Kidney epithelial cell (primary cell): ENCODE data around the gene PIP4K2B. TPM values are rescaled to one million over a fixed set of nuclear protein-coding genes. Genes with fewer than 3 reads are reported as not detected.

Experiments
- DNase-seq: peaks from one replicate; pipeline ENCODE4 v3.0.0-alpha.2; 2010; ENCODE audit warnings: low read depth
- H3K27me3 ChIP-seq: 2 replicates; pipeline ENCODE4 v1.6.0; 2011; ENCODE audit warnings: low read length; ENCODE audit not compliant: control insufficient read depth, insufficient read depth
- H3K36me3 ChIP-seq: 2 replicates; pipeline ENCODE4 v1.5.1; 2011; ENCODE audit warnings: low read length; ENCODE audit not compliant: control insufficient read depth, insufficient read depth
- H3K4me3 ChIP-seq: 2 replicates; pipeline ENCODE4 v1.5.1; 2011; ENCODE audit warnings: low read depth, mild to moderate bottlenecking, control low read depth, low read length
- total RNA-seq: library from RNA; depleted of rRNA; stranded (reverse); fragments of >200 nt; gene quantifications from 2 replicates; pipeline ENCODE4 v1.2.3, GENCODE V29; 2015
- TF ChIP-seq, protein P1 (sequence below): IDR thresholded peaks from 2 replicates; pipeline ENCODE4 v1.5.1; 2011; ENCODE audit warnings: mild to moderate bottlenecking, moderate library complexity, low read length, control low read depth, inconsistent platforms; ENCODE audit not compliant: insufficient read depth, poor library complexity, severe bottlenecking

The PIP4K2B gene
- total RNA-seq, 1 donor from 2014 or later = 34.8 TPM

DNA sequence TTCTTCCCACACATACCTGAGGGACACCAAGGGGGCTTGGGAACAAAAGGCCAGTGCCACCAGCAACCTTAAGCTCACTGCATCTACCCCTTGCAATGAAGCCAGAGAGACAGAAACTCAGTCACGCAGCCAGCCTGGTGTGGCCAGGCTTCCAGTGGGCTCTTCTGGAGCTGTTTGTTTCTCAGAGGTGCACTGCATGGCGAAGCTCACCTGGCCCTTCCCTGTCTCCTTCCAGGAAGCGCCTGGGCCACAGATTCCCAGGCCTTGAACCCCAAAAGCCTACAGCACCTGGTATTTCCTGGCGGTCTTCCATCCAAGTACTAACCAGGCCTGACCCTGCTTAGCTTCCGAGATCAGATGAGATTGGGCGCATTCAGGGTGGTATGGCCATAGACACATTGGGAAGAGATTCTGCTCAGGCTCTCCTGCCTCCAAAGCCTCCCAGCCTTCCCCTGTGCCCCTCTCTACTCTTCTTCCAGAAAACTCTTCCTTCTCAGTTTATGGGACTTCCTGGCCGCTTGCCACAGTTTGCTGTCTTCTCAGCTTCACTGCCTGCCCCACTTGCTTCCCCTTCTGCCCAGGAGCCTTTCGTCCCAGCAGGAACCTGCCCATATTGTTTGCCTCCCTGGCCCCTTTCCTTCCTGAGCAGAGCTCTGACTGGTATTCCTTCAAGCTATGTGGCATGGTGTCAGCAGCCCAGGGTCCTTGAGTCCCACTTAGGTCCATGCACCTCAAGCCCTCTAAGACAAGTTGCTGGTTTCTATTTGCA, 67.6 kb downstream of the PIP4K2B start:
- DNase-seq = no peak
- Histone ChIP-seq H3K4me3 (no peak overlapping the region), H3K36me3 (peaks cover 1% of the 10 kb centered on the region), H3K27me3 (no peaks in the 10 kb centered on the region)
- TF ChIP-seq, protein P1, sequence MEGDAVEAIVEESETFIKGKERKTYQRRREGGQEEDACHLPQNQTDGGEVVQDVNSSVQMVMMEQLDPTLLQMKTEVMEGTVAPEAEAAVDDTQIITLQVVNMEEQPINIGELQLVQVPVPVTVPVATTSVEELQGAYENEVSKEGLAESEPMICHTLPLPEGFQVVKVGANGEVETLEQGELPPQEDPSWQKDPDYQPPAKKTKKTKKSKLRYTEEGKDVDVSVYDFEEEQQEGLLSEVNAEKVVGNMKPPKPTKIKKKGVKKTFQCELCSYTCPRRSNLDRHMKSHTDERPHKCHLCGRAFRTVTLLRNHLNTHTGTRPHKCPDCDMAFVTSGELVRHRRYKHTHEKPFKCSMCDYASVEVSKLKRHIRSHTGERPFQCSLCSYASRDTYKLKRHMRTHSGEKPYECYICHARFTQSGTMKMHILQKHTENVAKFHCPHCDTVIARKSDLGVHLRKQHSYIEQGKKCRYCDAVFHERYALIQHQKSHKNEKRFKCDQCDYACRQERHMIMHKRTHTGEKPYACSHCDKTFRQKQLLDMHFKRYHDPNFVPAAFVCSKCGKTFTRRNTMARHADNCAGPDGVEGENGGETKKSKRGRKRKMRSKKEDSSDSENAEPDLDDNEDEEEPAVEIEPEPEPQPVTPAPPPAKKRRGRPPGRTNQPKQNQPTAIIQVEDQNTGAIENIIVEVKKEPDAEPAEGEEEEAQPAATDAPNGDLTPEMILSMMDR = no peak

- no peaks in the 10 kb centered on the region for H3K27me3 ChIP-seq
- peak overlapping the region; percentile 53 for H3K4me3 ChIP-seq
- DNase-seq = no peak
- TF ChIP-seq, protein P1 = no peak
- peaks cover 1% of the 10 kb centered on the region for H3K36me3 ChIP-seq
Measured at GRCh38 chr17:38730526-38731379, 68.6 kb downstream of the PIP4K2B start.

DNA sequence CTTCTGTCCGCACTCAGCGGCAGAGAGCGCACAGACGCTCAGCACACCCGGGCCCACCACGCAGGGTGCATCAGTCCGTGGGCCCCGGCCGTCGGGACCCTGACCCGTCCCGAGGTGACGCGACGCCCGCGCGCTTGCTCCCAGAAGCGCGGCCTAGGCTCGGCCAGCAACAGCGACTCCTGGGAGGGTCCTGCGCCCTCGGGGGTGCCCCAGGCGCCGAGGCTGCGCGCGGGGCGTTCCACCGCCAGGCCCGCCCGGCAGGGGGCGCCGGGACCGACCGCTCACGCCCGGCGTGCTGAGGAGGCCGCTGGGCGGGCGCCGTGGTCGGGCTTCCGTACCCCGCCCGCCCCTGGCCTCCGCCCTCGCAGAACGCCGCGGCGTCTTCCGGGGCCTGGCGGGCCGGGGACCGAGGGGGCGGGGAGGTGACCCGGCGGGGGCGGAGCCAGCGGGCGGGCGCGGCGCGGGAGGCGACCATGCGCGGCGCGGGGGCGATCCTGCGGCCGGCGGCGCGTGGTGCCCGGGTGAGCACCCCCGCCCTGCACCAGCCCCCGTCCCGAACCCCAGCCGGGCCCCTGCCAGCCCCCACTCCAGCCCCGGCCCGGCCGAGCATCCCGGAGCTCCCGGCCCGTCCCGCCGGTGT, 69.3 kb downstream of the PIP4K2B start, which contains the start of gene CISD3:
Gene CISD3 (plus strand): TSS at position 456 of the 640 bp plus-strand sequence. CDS start 18 bp downstream, at position 474.
- TF ChIP-seq, protein P1 = no peak
- DNase-seq = no peak
- H3K4me3 ChIP-seq = peak within 1 kb of the TSS; percentile 53
- H3K27me3 ChIP-seq = no peaks in the 10 kb centered on the region
- H3K36me3 ChIP-seq = peaks cover 1% of the 10 kb centered on the region

GRCh38 chr17:38729368-38729885, 69.9 kb downstream of the PIP4K2B start:
- TF ChIP-seq, protein P1 = no peak
- Histone ChIP-seq H3K27me3 (no peaks in the 10 kb centered on the region), H3K4me3 (peak overlapping the region; percentile 53), H3K36me3 (peaks cover 1% of the 10 kb centered on the region)
- no peak for DNase-seq

DNA sequence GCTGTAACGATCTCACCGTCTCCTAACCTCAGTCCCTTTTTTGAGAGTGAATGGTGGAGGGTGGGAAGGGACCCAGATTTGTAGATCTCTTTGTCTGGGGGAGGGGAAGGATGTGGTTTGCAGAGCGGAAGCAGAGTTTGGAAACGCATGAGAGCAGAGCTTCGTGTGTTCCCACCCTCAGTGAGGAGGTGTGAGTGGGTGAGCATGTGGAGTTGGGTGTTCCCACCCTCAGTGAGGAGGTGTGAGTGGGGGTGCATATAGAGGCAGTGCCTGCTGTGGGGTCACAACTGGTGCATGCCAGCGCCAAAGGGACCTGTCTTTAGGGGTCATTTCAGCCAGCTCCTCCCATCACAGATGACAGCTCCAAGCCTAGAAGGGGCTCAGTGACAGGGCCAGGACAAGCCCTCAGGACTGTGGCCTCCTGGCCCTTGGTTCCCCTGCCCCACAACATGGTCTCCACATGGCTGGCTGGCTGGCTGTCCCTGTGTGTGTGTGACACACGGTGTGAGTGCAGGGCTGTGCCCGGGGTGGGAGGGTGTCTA, 71.0 kb downstream of the PIP4K2B start:
- H3K27me3 ChIP-seq = no peaks in the 10 kb centered on the region
- TF ChIP-seq, protein P1 = no peak
- H3K4me3 ChIP-seq = no peak overlapping the region
- H3K36me3 ChIP-seq = peaks cover 1% of the 10 kb centered on the region
- no peak for DNase-seq
